GM21723 (cell line): ENCODE results near the gene FRMD5.
"Not testable (repeated sequence)": the region's sequence is repeated elsewhere in the genome, so short reads cannot be mapped to it uniquely, and the experiment has no call there.

ENCODE experiments used
- ATAC-seq: cut with Tn5 transposase; IDR thresholded peaks from one replicate; pipeline ENCODE4 v1.9.1; 2021; ENCODE audit warnings: mild to moderate bottlenecking, moderate library complexity; ENCODE audit not compliant: unreplicated experiment

Gene FRMD5

GRCh38 chr15:43868406-43868805 lies 326.7 kb downstream of the FRMD5 start:
- ATAC-seq, result no peak

DNA sequence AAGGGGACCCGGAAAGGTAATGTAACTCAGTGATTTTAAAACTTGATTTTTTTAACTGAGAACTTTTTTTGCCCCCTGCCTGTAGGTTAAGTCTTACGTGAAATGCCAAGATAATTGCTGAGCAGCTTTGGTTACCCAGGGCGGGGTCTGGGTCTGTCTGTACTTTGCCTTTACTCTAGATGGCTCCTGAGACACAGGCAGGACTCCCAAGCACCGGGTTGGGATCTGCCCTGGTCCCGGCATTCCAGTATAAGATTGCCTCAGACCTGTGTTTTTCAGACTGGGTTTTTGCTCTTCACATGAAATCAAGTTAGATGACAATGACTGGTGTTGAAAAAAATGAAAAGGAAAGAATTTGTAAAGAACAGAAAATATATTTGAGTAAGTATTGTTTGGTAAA lies 328.0 kb downstream of the FRMD5 start:
- no peak for ATAC-seq

GRCh38 chr15:43866636-43867035 lies 328.4 kb downstream of the FRMD5 start:
- ATAC-seq, result not testable (repeated sequence)

- no peak for ATAC-seq
These were observed 335.5 kb downstream of the FRMD5 start for GRCh38 chr15:43859546-43859945.

- no peak for ATAC-seq
These were observed 340.3 kb downstream of the FRMD5 start for GRCh38 chr15:43854801-43855200.

DNA sequence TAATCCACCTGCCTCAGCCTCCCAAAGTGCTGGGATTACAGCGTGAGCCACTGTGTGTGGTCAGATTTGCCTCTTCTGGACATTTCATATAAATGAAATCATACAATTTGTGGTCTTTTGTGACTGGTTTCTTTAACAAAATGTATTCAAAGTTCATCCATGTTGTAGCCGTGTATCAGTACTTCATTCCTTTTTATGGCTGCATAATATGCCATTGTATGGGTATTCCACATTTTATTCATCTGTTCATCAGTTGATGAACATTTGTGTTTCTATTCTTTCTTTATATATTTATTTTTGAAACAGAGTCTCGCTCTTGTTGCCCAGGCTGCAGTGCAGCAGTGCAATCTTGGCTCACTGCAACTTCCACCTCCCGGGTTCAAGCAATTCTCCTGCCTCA lies 342.5 kb downstream of the FRMD5 start:
- no peak for ATAC-seq

GRCh38 chr15:43851251-43851650 lies 343.8 kb downstream of the FRMD5 start:
- ATAC-seq, result no peak

DNA sequence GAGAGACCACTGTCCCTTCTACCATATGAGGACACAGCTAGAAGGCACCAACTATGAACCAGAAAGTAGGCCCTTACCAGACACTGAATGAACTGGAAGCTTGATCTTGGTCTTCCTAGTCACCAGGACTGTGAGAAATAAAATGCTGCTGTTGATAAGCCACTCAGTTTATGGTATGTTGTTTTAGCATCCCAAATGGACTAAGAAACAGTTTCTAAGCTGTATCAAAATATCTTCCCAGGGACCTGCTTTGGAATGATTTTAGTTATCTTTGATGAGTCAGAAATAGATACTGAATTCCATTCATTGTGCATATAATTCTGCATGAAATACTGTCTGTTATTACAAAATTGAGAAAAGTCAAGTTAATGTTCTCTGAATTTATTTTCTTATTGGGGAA lies 349.6 kb downstream of the FRMD5 start:
- ATAC-seq, result no peak

DNA sequence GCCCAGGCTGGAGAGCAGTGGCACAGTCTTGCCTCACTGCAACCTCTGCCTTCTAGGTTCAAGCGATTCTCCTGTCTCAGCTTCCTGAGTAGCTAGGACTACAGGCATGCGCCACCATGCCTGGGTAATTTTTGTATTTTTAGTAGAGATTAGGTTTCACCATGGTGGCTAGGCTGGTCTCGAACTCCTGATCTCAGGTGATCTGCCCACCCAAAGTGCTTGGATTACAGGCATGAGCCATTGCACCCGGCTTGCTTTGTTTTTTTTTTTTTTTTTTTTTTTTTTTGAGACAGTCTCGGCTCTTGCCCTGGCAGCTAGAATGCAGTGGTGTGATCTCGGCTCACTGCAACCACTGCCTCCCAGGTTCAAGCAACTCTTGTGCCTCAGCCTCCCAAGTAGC lies 362.6 kb downstream of the FRMD5 start:
- ATAC-seq, result not testable (repeated sequence)

DNA sequence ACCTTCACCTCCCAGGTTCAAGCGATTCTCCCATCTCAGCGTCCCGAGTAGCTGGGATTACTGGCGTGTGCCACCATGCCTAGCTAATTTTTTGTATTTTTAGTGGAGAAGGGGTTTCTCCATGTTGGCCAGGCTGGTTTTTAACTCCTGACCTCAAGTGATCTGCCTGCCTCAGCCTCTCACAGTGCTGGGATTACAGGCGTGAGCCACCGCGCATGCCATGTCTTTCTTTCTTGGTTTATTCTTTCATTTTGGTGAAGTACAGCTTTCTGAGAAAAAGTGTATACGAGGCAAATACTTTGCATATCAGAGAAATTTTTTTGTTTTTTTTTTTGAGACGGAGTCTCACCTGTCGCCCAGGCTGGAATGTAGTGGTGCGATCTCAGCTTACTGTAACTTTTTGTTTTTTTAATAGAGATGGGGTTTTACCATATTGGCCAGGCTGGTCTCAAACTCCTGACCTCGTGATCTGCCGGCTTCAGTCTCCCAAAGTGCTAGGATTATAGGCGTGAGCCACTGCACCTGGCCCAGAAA lies 363.5 kb downstream of the FRMD5 start:
- not testable (repeated sequence) for ATAC-seq

- not testable (repeated sequence) for ATAC-seq
These were observed 364.3 kb downstream of the FRMD5 start for GRCh38 chr15:43830691-43831275.

DNA sequence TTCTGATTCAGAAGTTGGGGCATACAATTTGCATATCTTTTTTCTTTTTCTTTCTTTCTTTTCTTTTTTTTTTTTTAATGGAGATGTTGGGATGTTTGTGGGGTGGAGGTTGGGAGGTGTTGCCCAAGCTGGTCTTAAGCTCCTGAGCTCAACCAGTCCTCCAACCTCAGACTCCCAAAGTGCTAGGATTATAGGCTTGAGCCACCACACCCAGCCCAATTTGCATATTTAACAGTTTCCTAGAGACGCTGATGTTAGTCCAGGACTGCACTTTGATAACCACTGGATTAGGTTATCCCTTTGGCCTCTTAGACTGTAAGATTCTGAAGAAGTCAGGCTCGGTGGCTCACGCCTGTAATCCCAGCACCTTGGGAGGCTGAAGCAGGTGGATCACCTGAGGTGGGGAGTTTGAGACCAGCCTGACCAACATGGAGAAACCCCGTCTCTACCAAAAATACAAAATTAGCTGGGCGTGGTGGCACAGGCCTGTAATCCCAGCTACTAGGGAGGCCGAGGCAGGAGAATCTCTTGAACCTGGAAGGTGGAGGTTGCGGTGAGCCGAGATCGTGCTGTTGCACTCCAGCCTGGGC lies 365.0 kb downstream of the FRMD5 start:
- ATAC-seq, result not testable (repeated sequence)

DNA sequence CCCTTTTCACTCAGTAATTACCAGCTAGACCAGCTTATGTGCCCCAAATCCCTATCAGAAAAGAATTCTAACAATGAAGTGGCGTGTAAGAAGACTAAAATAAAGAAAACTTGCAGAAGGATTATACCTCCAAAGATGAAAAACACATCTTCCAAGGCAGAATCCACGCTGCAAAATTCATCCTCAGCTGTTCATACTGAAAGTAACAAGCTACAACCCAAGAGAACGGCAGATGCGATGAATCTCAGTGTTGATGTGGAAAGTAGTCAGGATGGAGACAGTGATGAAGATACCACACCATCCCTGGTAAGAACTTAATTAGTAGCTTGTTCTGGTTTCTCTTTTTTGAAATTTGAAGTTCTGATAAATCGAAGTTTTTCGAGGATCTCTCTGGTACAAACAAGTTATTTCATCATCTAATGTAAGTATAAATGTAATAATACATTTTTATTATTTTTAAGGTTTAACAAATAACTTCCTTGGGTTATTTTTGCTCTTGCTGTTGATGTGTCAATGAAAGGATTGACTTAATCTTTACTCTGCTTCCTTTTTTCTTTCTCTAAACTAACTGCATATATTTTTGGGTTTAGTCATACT lies 366.9 kb downstream of the FRMD5 start:
- no peak for ATAC-seq

DNA sequence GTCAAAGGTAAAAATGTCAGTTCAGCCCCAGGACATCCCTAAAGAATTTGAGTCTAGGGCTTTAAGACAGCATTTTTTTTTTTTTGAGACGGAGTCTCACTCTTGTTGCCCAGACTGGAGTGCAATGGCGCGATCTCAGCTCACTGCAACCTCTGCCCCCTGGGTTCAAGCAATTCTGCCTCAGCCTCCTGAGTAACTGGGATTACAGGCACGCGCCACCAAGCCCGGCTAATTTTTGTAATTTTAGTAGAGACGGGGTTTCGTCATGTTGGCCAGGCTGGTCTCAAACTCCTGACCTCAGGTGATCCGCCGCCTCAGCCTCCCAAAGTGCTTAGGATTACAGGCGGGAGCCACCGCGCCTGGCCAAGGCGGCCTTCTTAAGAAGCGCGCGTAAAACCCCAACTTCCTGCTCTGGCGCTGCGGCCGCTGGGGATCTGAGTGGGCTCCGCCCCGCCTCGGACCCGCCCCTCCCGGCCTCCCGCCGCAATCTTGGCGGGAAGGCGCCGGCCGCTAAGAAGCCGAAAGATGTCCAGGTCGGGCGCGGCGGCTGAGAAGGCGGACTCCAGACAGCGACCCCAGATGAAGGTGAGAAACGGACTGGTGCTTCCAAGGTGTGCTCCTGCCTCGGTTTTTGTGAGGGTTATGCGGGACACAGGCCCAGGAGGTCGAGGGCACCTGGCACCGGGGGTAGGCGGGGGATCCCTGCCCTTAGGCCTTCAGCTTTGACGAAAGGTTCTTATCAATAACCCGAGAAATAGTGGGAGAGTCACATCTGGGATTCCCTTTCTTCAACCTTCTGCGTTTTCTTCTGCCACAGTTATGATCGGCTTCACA lies 368.3 kb downstream of the FRMD5 start, which contains the start of gene WDR76:
Gene WDR76 (plus strand): TSS at position 495 of the 834 bp plus-strand sequence. CDS start 31 bp downstream, at position 526.
- ATAC-seq, result peak; percentile 65

DNA sequence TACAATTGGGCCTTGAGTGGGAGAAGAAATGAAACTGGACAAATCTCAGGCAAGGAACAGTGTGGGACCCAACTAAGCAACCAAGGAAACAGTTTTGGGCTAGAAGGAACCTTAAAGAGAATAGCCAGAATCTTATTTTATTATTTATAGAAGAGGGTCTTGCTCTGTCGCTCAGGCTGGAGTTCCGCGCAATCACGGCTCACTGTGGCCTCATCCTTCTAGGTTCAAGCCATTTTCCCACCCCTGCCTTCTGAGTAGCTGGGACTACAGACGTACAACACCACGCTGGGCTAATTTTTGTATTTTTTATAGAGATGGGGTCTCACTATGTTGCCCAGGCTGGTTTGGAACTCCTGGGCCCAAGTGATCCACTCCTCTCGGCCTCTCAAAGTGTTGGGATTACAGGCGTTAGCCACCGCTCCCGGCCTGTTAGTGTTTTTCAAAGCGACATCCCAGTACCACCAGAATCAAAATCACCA lies 369.0 kb downstream of the FRMD5 start:
- ATAC-seq, result no peak

GRCh38 chr15:43825305-43825704 lies 369.8 kb downstream of the FRMD5 start:
- not testable (repeated sequence) for ATAC-seq

DNA sequence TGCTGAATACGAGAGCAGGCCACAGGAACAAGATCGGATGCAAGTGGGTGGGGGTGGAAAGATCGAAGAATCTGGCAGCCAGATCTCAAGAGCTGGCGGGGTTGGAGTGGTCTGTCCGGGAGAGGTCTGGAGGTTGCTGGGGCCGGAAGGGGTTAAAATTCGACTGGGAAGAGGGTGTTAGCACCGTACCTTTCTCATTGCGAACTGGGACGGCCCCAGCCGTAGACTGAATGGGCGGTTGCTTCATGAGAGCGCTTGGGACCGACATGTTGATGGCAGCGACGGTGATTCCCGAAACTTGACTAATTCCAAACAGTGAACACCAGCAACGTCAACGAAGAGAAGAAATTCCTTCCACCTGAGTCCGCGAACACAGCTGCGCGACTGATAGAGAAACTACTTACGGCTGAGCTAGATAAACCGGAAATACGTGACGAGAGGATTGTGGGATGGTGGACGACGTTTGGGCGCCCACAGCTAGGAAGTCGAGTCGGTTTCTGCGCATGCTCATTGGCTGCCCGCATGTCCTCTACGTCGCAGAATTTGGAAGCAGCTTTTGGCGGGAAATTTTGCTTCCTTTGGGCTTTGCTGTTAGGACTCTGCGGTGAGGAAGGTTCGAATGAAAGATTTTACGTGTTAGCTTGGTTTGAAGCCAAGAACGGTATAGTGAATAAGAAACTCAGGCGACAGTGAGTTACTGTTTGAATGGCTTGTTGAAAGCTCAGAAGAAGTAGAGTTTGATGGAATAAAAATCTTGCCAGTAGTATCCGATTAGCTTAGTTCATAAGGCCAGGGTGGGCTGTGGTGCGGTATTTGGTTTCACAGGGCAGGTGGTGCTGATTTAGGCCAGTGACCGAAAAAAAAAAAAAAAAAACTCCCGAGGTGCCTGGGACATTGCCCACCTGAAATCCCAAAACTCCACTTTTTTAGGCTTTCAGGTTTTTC lies 370.5 kb downstream of the FRMD5 start, which contains the start of gene MFAP1:
Gene MFAP1 (minus strand): TSS at position 389 of the 945 bp plus-strand sequence. CDS start 121 bp downstream, at position 268.
- ATAC-seq, result peak; percentile 71

- no peak for ATAC-seq
These were observed 373.6 kb downstream of the FRMD5 start for GRCh38 chr15:43821505-43821904.
